ENCODE measurements around the gene ANKRD30A.

Gene ANKRD30A

GRCh38 chr10:37268266-37268665 is 142.9 kb downstream of the ANKRD30A start:
- H3K4me3 ChIP-seq (ENCODE audit: low read depth, low read length) = no peak overlapping the region
- TF ChIP-seq CTCF (IDR thresholded peaks at IDR 0.05; ENCODE audit: low read depth, low read length) = no peak
- no peak for DNase-seq (ENCODE audit: low read depth, low spot score)
- in situ Hi-C loops (cut with HindIII; ENCODE audit: low sequenced_read_pairs) = no loop called here

- TF ChIP-seq CTCF (IDR thresholded peaks at IDR 0.05; ENCODE audit: low read depth, low read length) = no peak
- H3K4me3 ChIP-seq (ENCODE audit: low read depth, low read length) = no peak overlapping the region
- in situ Hi-C loops (cut with HindIII; ENCODE audit: low sequenced_read_pairs) = no loop called here
- DNase-seq (ENCODE audit: low read depth, low spot score) = no peak
Measured at GRCh38 chr10:37269554-37270256, 144.3 kb downstream of the ANKRD30A start.

- in situ Hi-C loops (cut with HindIII; ENCODE audit: low sequenced_read_pairs) = no loop called here
- DNase-seq (ENCODE audit: low read depth, low spot score) = no peak
- no peak for TF ChIP-seq CTCF (IDR thresholded peaks at IDR 0.05; ENCODE audit: low read depth, low read length)
- H3K4me3 ChIP-seq (ENCODE audit: low read depth, low read length) = no peak overlapping the region
Measured at GRCh38 chr10:37275216-37275777, 149.9 kb downstream of the ANKRD30A start.

- H3K4me3 ChIP-seq (ENCODE audit: low read depth, low read length) = no peak overlapping the region
- in situ Hi-C loops (cut with HindIII; ENCODE audit: low sequenced_read_pairs) = no loop called here
- no peak for DNase-seq (ENCODE audit: low read depth, low spot score)
- no peak for TF ChIP-seq CTCF (IDR thresholded peaks at IDR 0.05; ENCODE audit: low read depth, low read length)
Measured at GRCh38 chr10:37285063-37285462, 159.7 kb downstream of the ANKRD30A start.

- in situ Hi-C loops (cut with HindIII; ENCODE audit: low sequenced_read_pairs) = no loop called here
- no peak for DNase-seq (ENCODE audit: low read depth, low spot score)
- H3K4me3 ChIP-seq (ENCODE audit: low read depth, low read length) = no peak overlapping the region
- TF ChIP-seq CTCF (IDR thresholded peaks at IDR 0.05; ENCODE audit: low read depth, low read length) = no peak
Measured at GRCh38 chr10:37289833-37290464, 164.6 kb downstream of the ANKRD30A start.

GRCh38 chr10:37301271-37301670 is 175.9 kb downstream of the ANKRD30A start:
- in situ Hi-C loops (cut with HindIII; ENCODE audit: low sequenced_read_pairs) = no loop called here

More at GRCh38 chr10:37301271-37301670, 175.9 kb downstream of the ANKRD30A start:
- no peak for TF ChIP-seq CTCF (IDR thresholded peaks at IDR 0.05; ENCODE audit: low read depth, low read length)
- H3K4me3 ChIP-seq (ENCODE audit: low read depth, low read length) = no peak overlapping the region
- DNase-seq (ENCODE audit: low read depth, low spot score) = no peak

Data from astrocyte of the spinal cord (primary cell).